HG03025 (cell line): ENCODE data around the gene PROCR.
"Not testable (repeated sequence)": the region's sequence is repeated elsewhere in the genome, so short reads cannot be mapped to it uniquely, and the experiment has no call there.

ENCODE experiments used
- ATAC-seq: cut with Tn5 transposase; IDR thresholded peaks from one replicate; pipeline ENCODE4 v1.9.1; 2021; ENCODE audit warnings: mild to moderate bottlenecking, moderate library complexity; ENCODE audit not compliant: unreplicated experiment, low FRiP score

The PROCR gene

GRCh38 chr20:35192118-35192872 lies 20.4 kb downstream of the PROCR start:
- ATAC-seq, result no peak

GRCh38 chr20:35193031-35193791 lies 21.3 kb downstream of the PROCR start:
- ATAC-seq, result not testable (repeated sequence)

GRCh38 chr20:35196313-35196712 lies 24.4 kb downstream of the PROCR start:
- no peak for ATAC-seq

GRCh38 chr20:35199740-35200139 lies 27.9 kb downstream of the PROCR start:
- no peak for ATAC-seq

- ATAC-seq, result no peak
These were observed 28.4 kb downstream of the PROCR start for GRCh38 chr20:35200267-35200666.

GRCh38 chr20:35201467-35201866 lies 29.6 kb downstream of the PROCR start:
- not testable (repeated sequence) for ATAC-seq

- no peak for ATAC-seq
These were observed 34.9 kb downstream of the PROCR start for GRCh38 chr20:35206802-35207201.

GRCh38 chr20:35207950-35208611 lies 36.2 kb downstream of the PROCR start:
- ATAC-seq, result no peak

GRCh38 chr20:35215066-35215956 lies 43.4 kb downstream of the PROCR start:
- ATAC-seq, result no peak

GRCh38 chr20:35216541-35216940 lies 44.7 kb downstream of the PROCR start:
- no peak for ATAC-seq

- ATAC-seq, result no peak
These were observed 52.1 kb downstream of the PROCR start for GRCh38 chr20:35223941-35224340.

- ATAC-seq, result no peak
These were observed 52.7 kb downstream of the PROCR start for GRCh38 chr20:35224536-35224935.

- ATAC-seq, result no peak
These were observed 53.6 kb downstream of the PROCR start for GRCh38 chr20:35225319-35226125.

- ATAC-seq, result no peak
These were observed 54.4 kb downstream of the PROCR start, which contains the start of gene MMP24 for GRCh38 chr20:35226126-35226883. Gene MMP24, plus strand, starts transcription at chr20:35226690. Its CDS starts 49 bp downstream, at chr20:35226739.
